DMS53 (cell line): Measurements from ENCODE around the gene TRIP6.

Experiments used
- DNase-seq: peaks from one replicate; lab custom pipeline; 2025; lab: John Stamatoyannopoulos, UW

TRIP6 gene

GRCh38 chr7:100867040-100867775 is at the start of gene TRIP6:
TSS of gene TRIP6 (plus strand) at chr7:100867387. CDS start at chr7:100867498, 111 bp downstream.
- peak; percentile 46 for DNase-seq

GRCh38 chr7:100818366-100818765 is 48.8 kb upstream of the TRIP6 start:
- DNase-seq: no peak

GRCh38 chr7:100818825-100819224 is 48.4 kb upstream of the TRIP6 start:
- DNase-seq: no peak

- no peak for DNase-seq
These were observed 47.6 kb upstream of the TRIP6 start for GRCh38 chr7:100819586-100819985.

- no peak for DNase-seq
These were observed 44.7 kb upstream of the TRIP6 start for GRCh38 chr7:100822236-100823139.

- DNase-seq: no peak
These were observed 44.1 kb upstream of the TRIP6 start for GRCh38 chr7:100823140-100823525.

- DNase-seq: no peak
These were observed 43.7 kb upstream of the TRIP6 start for GRCh38 chr7:100823534-100823933.

GRCh38 chr7:100824499-100825214 is 42.5 kb upstream of the TRIP6 start:
- DNase-seq: no peak

GRCh38 chr7:100825215-100825671 is 41.9 kb upstream of the TRIP6 start:
- DNase-seq: peak; percentile 62

GRCh38 chr7:100825751-100826513 is 41.3 kb upstream of the TRIP6 start:
- DNase-seq: no peak

GRCh38 chr7:100826514-100827329 is 40.5 kb upstream of the TRIP6 start:
- DNase-seq: no peak

- peak; percentile 35 for DNase-seq
These were observed 39.6 kb upstream of the TRIP6 start, which contains the start of gene EPHB4 for GRCh38 chr7:100827330-100828226. TSS of gene EPHB4 (minus strand) at chr7:100827523. CDS start at chr7:100827030, 493 bp downstream.

GRCh38 chr7:100829150-100829716 is 38.0 kb upstream of the TRIP6 start:
- no peak for DNase-seq

- no peak for DNase-seq
These were observed 36.8 kb upstream of the TRIP6 start for GRCh38 chr7:100830396-100830795.

GRCh38 chr7:100832281-100832633 is 34.9 kb upstream of the TRIP6 start:
- DNase-seq: no peak

GRCh38 chr7:100835903-100836811 is 31.0 kb upstream of the TRIP6 start:
- no peak for DNase-seq

- DNase-seq: no peak
These were observed 30.4 kb upstream of the TRIP6 start for GRCh38 chr7:100836812-100837098.

- DNase-seq: peak; percentile 99
These were observed 29.9 kb upstream of the TRIP6 start for GRCh38 chr7:100837099-100837836.
